ENCODE measurements around the gene PHF24. TPM values are rescaled to one million over a fixed set of nuclear protein-coding genes. Genes with fewer than 3 reads are reported as not detected.

Gene PHF24
- total and polyA plus RNA-seq, 2 of the 4 experiments (the other 2 are of a cell fraction): 0.02 TPM; not detected in 1

DNA sequence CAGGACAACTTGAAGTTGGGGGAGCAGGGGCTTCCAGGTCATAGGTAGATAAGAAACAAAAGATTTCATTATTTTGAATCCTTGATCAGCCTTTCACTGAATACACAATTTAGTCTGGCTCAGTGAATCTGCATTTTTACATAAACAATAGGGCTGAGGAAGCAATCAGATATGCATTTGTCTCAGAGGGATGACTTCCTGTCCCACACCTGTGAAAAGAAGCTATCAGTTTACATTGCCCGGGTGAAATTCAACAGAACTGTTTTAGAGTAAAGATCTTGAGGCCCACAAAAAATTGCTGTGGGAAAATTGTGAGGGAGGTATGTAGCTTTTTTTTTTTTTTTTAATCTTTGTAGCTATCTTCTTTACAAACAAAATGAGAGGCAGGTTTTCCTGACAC, 69.8 kb downstream of the PHF24 start:
- Histone ChIP-seq H3K56ac (ENCODE audit: extremely low read depth, insufficient read depth, low read length) (no peak overlapping the region), H2BK120ac (ENCODE audit: low read depth, low read length) (no peak overlapping the region), H2AK5ac (ENCODE audit: low read depth, low read length) (no peak overlapping the region), H3K14ac (replicated peaks; ENCODE audit: low read depth, low read length) (no peak overlapping the region), H3K36me3 (ENCODE audit: control insufficient read depth, insufficient read depth, low read length) (no peaks in the 10 kb centered on the region), H2BK20ac (ENCODE audit: low read depth, low read length) (no peak overlapping the region), H3K18ac (ENCODE audit: low read depth, low read length) (no peak overlapping the region), H3K27me3 (ENCODE audit: control insufficient read depth, insufficient read depth, low read length) (no peaks in the 10 kb centered on the region), H3K9ac (ENCODE audit: low read depth, low read length) (no peak overlapping the region), H3K23ac (ENCODE audit: low read depth, low read length) (no peak overlapping the region), H2AK9ac (replicated peaks; ENCODE audit: low read depth, low read length, poor library complexity) (no peak overlapping the region), H3K9me3 (ENCODE audit: control insufficient read depth, insufficient read depth, low read length) (no peaks in the 10 kb centered on the region), H4K8ac (ENCODE audit: low read depth in 2 of 2, low read length in 2 of 2) (no peak overlapping the region), H3K4me3 (ENCODE audit: insufficient read depth, low read depth, low read length) (no peak overlapping the region), H2BK5ac (ENCODE audit: low read depth, low read length, poor library complexity, severe bottlenecking) (no peak overlapping the region), H3K9me1 (ENCODE audit: insufficient read depth, low read length) (peaks cover 8% of the 10 kb centered on the region; the same call in 1 of the 2 replicates), H3K27ac (ENCODE audit: insufficient read depth, low read length) (no peak overlapping the region), H4K91ac (ENCODE audit: insufficient read depth, low read depth, low read length) (no peak overlapping the region), H3K4me2 (ENCODE audit: low read depth, low read length) (no peak overlapping the region), H3K4me1 (ENCODE audit: control insufficient read depth, insufficient read depth, low read length) (peaks cover 7% of the 10 kb centered on the region), H3K4ac (ENCODE audit: low read depth, low read length) (no peak overlapping the region), H4K5ac (ENCODE audit: low read depth, low read length) (no peak overlapping the region), H2BK15ac (ENCODE audit: low read depth, low read length) (0 out of 3 replicates have a peak overlapping the region, but pooled peaks have one; percentile 54), H3K79me1 (ENCODE audit: low read depth in 1 of 2, low read length in 2 of 2) (no peaks in the 10 kb centered on the region), H2AFZ (replicated peaks; ENCODE audit: low read length, poor library complexity) (no peak overlapping the region), H4K20me1 (ENCODE audit: insufficient read depth, low read length) (no peaks in the 10 kb centered on the region)
- no CpG with 5 or more reads among the region's 1 CpG for WGBS, 2 experiments (ENCODE audit: extremely low coverage in 2 of 2, insufficient read length in 1 of 2)
- in situ Hi-C loops (cut with MboI; ENCODE audit: low sequenced_read_pairs): no loop called here
- TF ChIP-seq, protein P1, sequence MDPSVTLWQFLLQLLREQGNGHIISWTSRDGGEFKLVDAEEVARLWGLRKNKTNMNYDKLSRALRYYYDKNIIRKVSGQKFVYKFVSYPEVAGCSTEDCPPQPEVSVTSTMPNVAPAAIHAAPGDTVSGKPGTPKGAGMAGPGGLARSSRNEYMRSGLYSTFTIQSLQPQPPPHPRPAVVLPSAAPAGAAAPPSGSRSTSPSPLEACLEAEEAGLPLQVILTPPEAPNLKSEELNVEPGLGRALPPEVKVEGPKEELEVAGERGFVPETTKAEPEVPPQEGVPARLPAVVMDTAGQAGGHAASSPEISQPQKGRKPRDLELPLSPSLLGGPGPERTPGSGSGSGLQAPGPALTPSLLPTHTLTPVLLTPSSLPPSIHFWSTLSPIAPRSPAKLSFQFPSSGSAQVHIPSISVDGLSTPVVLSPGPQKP (IDR thresholded peaks at IDR 0.05; ENCODE audit: borderline replicate concordance, low read depth, low read length): no peak
- TF ChIP-seq MAFK (IDR thresholded peaks at IDR 0.05; ENCODE audit: low read depth, low read length): no peak
- intact Hi-C loops (cut with micrococcal nuclease): no loop called here
- ChIA-PET CTCF (interaction anchor here (1.3 kb wide), 1 partner anchor 30 kb away, joined by 3 read pairs; no protein-coding TSS in a partner anchor), POLR2A (ENCODE audit: unreplicated experiment) (no interaction called here)
- dilution Hi-C loops (cut with HindIII; ENCODE audit: low sequenced_read_pairs, unreplicated experiment): no loop called here
- DNase-seq (peak; percentile 51), ATAC-seq (ENCODE audit: low read depth) (no peak)
- BruUV-seq (replicated peaks): no TSS peak
